ENCODE results near the gene UBA6.

GRCh38 chr4:67615119-67615518 is 85.8 kb downstream of the UBA6 start:
- TF ChIP-seq, protein P1, sequence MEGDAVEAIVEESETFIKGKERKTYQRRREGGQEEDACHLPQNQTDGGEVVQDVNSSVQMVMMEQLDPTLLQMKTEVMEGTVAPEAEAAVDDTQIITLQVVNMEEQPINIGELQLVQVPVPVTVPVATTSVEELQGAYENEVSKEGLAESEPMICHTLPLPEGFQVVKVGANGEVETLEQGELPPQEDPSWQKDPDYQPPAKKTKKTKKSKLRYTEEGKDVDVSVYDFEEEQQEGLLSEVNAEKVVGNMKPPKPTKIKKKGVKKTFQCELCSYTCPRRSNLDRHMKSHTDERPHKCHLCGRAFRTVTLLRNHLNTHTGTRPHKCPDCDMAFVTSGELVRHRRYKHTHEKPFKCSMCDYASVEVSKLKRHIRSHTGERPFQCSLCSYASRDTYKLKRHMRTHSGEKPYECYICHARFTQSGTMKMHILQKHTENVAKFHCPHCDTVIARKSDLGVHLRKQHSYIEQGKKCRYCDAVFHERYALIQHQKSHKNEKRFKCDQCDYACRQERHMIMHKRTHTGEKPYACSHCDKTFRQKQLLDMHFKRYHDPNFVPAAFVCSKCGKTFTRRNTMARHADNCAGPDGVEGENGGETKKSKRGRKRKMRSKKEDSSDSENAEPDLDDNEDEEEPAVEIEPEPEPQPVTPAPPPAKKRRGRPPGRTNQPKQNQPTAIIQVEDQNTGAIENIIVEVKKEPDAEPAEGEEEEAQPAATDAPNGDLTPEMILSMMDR (IDR thresholded peaks at IDR 0.05), result no peak
- TF ChIP-seq POLR2A (IDR thresholded peaks at IDR 0.05) (no peak), POLR2AphosphoS5 (IDR thresholded peaks at IDR 0.05) (no peak)
